ENCODE results near the gene C17orf100. TPM values are rescaled to one million over a fixed set of nuclear protein-coding genes. Genes with fewer than 3 reads are reported as not detected.
"Not testable (repeated sequence)": the region's sequence is repeated elsewhere in the genome, so short reads cannot be mapped to it uniquely, and the experiment has no call there.

C17orf100 gene
- total and polyA plus RNA-seq, 5 donors = 0.47 to 1.0 (median 0.72) TPM

DNA sequence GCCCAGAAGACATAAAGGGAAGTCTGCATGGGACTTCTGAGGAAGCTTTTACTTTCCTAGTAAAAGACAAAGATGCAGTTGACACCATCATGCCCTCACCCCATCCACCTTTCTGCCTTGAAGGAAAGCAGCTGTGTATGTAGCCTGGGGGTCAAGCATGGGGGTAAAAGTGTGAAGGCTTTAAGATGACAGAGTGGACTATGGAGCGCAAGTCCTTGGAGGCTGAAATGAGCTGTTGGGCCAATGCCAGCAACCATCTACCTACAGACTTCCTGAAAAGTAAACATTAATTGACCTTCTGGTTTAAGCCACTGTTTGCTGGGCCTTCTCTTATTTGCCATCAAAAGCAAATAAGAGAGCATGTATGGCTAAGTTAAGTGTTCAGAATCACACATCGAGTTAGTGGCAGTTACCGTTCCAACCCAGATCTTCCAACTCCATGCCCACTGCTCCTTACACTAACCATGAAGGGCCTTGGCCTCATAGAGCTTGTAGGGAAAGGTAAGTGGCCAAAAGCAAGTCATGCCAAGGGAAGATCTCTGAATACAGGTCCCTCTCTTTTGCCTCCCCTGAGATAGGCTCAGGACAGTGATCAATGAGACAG, 31.6 kb downstream of the C17orf100 start:
- DNase-seq = no peak
- no peaks in the 10 kb centered on the region for H3K27me3 ChIP-seq (ENCODE audit: control insufficient read depth, insufficient read depth)
- WGBS = 94% methylated on average over 3 of the region's 3 CpGs
- no peak overlapping the region for H3K27ac ChIP-seq (ENCODE audit: low read length)
- no peak overlapping the region for H3K4me3 ChIP-seq (ENCODE audit: low read length)
- no peak for ATAC-seq
- intact Hi-C loops (cut with DNase I) = no loop called here
- H3K4me1 ChIP-seq (ENCODE audit: control insufficient read depth, insufficient read depth, low read length) = no peaks in the 10 kb centered on the region
- H3K9me3 ChIP-seq (ENCODE audit: control insufficient read depth, low read length) = no peaks in the 10 kb centered on the region

DNA sequence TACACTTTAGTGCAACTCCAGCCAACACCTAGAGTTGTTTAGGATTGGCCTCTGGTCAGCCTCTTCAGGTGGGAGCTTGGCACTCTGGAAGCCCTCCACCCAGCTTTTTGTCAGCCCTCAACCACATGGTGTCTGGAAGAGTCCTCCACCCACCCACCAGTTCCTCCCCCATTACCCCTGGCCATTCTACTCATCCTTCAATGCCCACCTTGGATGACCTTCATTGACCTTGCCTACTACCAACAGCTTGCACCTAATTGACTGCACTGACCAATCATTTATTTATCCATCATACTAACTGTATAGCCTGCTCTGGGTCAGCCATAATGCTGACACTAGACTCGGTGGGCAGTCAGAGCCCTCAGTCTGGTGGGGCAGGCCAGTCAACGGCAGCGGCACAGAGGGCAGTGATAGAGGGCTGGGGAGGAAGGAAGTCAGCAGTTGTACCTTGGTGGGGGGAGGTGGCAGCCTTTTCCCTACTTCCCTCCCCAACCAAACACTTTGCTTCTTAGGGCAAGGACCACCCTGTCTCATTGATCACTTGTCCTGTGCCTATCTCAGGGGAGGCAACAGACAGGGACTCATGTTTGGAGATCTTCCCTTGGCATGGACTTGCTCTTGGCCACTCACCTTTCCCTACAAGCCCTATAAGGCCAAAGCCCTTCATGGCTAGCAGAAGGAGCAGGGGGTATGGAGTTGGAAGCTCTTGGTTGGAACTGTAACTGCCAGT, 32.3 kb downstream of the C17orf100 start:
- H3K27me3 ChIP-seq (ENCODE audit: control insufficient read depth, insufficient read depth) = no peaks in the 10 kb centered on the region
- H3K9me3 ChIP-seq (ENCODE audit: control insufficient read depth, low read length) = no peaks in the 10 kb centered on the region
- no peak for DNase-seq
- 87% methylated on average over 3 of the region's 3 CpGs for WGBS
- H3K4me1 ChIP-seq (ENCODE audit: control insufficient read depth, insufficient read depth, low read length) = no peaks in the 10 kb centered on the region
- intact Hi-C loops (cut with DNase I) = no loop called here
- no peak overlapping the region for H3K4me3 ChIP-seq (ENCODE audit: low read length)
- H3K27ac ChIP-seq (ENCODE audit: low read length) = no peak overlapping the region
- no peak for ATAC-seq

DNA sequence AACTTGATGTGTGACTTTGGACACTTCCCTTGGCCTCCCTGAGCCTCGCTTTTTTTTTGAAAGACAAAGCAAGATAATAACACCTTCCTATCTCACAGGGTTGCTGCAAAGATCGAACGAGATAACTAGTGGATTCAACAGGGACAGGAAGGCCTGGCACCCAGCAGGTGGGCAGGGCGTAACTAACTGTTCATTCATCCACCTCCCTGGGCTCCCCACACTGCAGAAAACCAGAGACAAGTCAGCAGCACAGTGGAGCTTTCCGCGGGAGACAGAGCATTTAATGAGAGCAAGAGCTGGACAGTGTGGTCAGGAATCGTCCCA, 32.9 kb downstream of the C17orf100 start:
- no peak overlapping the region for H3K4me3 ChIP-seq (ENCODE audit: low read length)
- ATAC-seq (no peak), DNase-seq (no peak)
- no peaks in the 10 kb centered on the region for H3K4me1 ChIP-seq (ENCODE audit: control insufficient read depth, insufficient read depth, low read length)
- WGBS = 49% methylated on average over 7 of the region's 7 CpGs
- H3K27me3 ChIP-seq (ENCODE audit: control insufficient read depth, insufficient read depth) = no peaks in the 10 kb centered on the region
- intact Hi-C loops (cut with DNase I) = no loop called here
- no peak overlapping the region for H3K27ac ChIP-seq (ENCODE audit: low read length)
- no peaks in the 10 kb centered on the region for H3K9me3 ChIP-seq (ENCODE audit: control insufficient read depth, low read length)

DNA sequence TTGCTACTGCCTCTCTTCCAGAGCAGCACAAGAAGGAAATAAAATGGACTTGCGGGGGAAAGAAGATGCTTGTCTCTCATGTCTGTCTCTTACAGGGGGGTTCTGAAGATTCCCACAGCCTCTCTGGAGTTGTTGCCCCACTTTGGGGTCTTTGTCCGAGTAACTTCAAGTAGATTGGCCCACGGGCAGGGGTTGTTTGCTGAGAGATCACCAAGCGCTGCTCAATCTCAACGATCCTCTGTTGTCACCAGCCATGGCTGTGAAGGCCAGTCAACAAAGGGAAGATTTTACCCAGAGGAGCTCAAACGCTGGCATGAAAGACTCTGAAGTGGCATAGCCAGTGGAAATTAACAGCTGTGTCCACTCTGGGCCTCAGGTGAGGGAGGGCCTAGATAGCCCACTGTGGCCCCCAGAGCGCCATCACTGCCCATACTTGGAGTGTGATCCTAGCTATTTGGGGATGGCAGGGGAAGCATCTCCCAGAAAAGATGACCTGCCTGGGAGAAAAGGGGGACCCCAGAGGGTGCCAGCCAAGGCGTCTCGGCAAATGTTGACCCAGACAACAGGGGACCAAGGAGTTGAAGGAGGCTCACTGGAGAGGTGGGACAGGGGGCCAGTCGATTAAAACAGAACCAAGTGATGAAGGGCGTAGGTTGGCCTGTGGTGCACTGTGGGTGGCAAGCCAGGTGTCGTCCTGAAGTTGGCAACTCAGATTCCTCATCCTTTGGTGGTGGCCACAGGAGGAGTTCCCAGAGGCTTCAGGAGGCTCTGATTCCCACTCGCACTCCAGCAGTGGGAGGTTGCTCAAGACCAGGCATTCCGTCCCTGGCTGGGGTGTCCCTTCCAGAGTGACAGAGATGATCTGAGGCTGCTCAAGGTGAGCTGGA, 33.6 kb downstream of the C17orf100 start:
- intact Hi-C loops (cut with DNase I) = no loop called here
- no peaks in the 10 kb centered on the region for H3K4me1 ChIP-seq (ENCODE audit: control insufficient read depth, insufficient read depth, low read length)
- ATAC-seq (no peak), DNase-seq (no peak)
- WGBS = 76% methylated on average over 14 of the region's 14 CpGs
- H3K27me3 ChIP-seq (ENCODE audit: control insufficient read depth, insufficient read depth) = no peaks in the 10 kb centered on the region
- no peaks in the 10 kb centered on the region for H3K9me3 ChIP-seq (ENCODE audit: control insufficient read depth, low read length)
- H3K4me3 ChIP-seq (ENCODE audit: low read length) = no peak overlapping the region
- H3K27ac ChIP-seq (ENCODE audit: low read length) = no peak overlapping the region

DNA sequence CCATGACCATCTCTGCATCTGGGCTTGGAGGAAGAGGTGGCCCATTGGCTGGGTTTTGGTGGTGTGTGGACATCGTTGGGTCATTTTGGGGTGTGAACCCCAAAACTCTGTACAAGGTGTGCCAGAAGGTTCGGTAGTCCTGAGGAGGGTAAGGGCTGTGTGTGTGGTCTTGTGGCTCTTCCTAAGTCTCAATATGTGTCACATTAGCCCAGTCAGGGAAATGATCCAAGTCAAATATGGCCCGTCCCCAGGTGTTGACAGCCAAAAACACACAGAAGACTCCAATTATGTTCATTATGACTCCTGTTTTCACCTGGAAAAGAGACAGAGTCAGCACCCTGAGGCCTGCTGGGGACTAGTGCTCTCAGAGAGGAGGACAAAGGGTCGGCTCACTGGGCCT, 34.5 kb downstream of the C17orf100 start:
- no peaks in the 10 kb centered on the region for H3K4me1 ChIP-seq (ENCODE audit: control insufficient read depth, insufficient read depth, low read length)
- no peak overlapping the region for H3K4me3 ChIP-seq (ENCODE audit: low read length)
- DNase-seq (no peak), ATAC-seq (no peak)
- intact Hi-C loops (cut with DNase I) = no loop called here
- 82% methylated on average over 4 of the region's 4 CpGs for WGBS
- no peaks in the 10 kb centered on the region for H3K9me3 ChIP-seq (ENCODE audit: control insufficient read depth, low read length)
- no peaks in the 10 kb centered on the region for H3K27me3 ChIP-seq (ENCODE audit: control insufficient read depth, insufficient read depth)
- H3K27ac ChIP-seq (ENCODE audit: low read length) = no peak overlapping the region

DNA sequence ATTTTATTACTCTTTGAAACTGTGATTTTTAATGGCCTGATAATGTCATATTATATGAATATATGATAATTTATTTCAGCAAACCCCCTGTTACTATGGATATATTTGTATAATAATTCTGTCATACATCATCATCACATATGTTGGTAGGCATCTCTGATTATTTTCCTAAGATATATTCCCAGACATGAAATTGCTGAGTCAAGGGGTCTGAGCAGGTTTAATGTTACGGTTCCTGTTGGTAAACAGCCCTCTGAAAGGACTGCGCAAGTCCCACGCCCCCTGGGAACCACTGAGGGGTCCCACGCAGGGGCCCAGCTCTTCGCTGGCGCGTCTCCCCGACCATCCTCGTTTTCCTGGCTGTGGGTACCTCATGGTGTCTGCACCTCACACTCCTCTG, 37.4 kb downstream of the C17orf100 start:
- intact Hi-C loops (cut with DNase I) = no loop called here
- 89% methylated on average over 9 of the region's 9 CpGs for WGBS

DNA sequence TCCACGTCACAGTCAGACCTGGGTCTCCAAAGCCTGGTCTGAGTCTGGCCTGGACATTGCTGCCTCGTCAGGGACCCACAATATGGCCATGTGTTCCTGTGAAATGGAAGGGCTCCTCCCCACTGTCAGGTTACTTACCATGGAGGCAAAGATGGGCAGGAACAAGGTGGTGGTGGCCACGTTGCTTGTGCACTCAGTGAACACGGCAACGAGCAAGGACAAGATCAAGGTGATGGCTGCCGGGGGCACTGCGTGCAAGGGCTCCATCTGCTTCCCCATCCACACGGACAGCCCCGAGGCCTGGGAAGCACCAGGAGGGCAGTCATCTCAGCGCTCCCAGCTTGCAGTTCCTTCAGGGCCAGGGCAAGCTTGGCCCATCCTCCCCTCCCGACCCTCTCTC, 39.1 kb downstream of the C17orf100 start:
- H3K27ac ChIP-seq (ENCODE audit: low read length) = no peak overlapping the region
- intact Hi-C loops (cut with DNase I) = no loop called here
- DNase-seq (no peak), ATAC-seq (no peak)
- no peaks in the 10 kb centered on the region for H3K27me3 ChIP-seq (ENCODE audit: control insufficient read depth, insufficient read depth)
- H3K4me1 ChIP-seq (ENCODE audit: control insufficient read depth, insufficient read depth, low read length) = no peaks in the 10 kb centered on the region
- WGBS = 81% methylated on average over 11 of the region's 11 CpGs
- no peak overlapping the region for H3K4me3 ChIP-seq (ENCODE audit: low read length)
- H3K9me3 ChIP-seq (ENCODE audit: control insufficient read depth, low read length) = no peaks in the 10 kb centered on the region

More for the DNA sequence above, 37.4 kb downstream of the C17orf100 start:
- Histone ChIP-seq H3K9me3 (ENCODE audit: control insufficient read depth, low read length) (no peaks in the 10 kb centered on the region), H3K27me3 (ENCODE audit: control insufficient read depth, insufficient read depth) (no peaks in the 10 kb centered on the region), H3K4me1 (ENCODE audit: control insufficient read depth, insufficient read depth, low read length) (no peaks in the 10 kb centered on the region), H3K27ac (ENCODE audit: low read length) (no peak overlapping the region), H3K4me3 (ENCODE audit: low read length) (no peak overlapping the region)
- DNase-seq = no peak
- ATAC-seq = no peak

DNA sequence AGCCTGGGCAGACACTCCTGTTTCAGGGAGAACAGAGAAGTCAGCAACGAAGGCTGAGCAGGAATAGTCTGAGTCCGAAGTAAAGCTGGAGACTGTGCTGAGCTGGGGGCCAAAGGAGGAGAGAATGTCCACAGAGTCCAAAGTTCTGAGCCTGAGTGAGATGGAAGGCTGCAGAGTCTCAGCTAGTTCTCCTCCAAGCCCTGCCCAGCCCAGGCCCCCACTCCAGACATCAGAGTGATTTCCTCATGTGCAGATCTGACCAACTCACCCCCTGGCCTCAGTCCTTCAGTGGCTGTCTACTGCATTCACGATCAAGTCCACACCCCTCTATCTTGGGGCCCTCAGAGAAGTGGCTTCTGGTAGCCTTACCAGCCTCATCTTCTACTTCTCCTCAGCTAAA, 40.0 kb downstream of the C17orf100 start:
- Histone ChIP-seq H3K27me3 (ENCODE audit: control insufficient read depth, insufficient read depth) (no peaks in the 10 kb centered on the region), H3K27ac (ENCODE audit: low read length) (no peak overlapping the region), H3K9me3 (ENCODE audit: control insufficient read depth, low read length) (no peaks in the 10 kb centered on the region), H3K4me1 (ENCODE audit: control insufficient read depth, insufficient read depth, low read length) (no peaks in the 10 kb centered on the region), H3K4me3 (ENCODE audit: low read length) (no peak overlapping the region)
- ATAC-seq (no peak), DNase-seq (no peak)
- intact Hi-C loops (cut with DNase I) = no loop called here
- 81% methylated on average over 3 of the region's 3 CpGs for WGBS

DNA sequence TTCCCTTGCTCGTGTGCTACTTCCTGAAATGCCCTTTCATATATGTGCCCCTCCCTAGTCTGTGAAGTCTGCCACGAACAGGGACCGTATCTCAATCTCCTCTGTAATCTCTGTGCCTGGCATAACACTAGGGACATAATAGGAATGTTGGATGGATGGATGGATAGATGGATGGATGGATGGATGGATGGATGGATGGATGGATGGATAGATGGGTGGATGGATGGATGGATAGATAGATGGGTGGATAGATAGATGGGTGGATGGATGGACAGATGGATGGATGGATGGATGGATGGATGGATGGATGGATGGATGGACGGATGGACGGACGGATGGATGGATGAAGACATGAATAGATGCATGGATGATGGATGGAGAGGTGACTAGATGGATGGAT, 40.4 kb downstream of the C17orf100 start:
- H3K27me3 ChIP-seq (ENCODE audit: control insufficient read depth, insufficient read depth); intact Hi-C loops (cut with DNase I); H3K27ac ChIP-seq (ENCODE audit: low read length); DNase-seq; H3K4me1 ChIP-seq (ENCODE audit: control insufficient read depth, insufficient read depth, low read length); ATAC-seq; H3K9me3 ChIP-seq (ENCODE audit: control insufficient read depth, low read length); H3K4me3 ChIP-seq (ENCODE audit: low read length): not testable (repeated sequence)
- 60% methylated on average over 6 of the region's 6 CpGs for WGBS

DNA sequence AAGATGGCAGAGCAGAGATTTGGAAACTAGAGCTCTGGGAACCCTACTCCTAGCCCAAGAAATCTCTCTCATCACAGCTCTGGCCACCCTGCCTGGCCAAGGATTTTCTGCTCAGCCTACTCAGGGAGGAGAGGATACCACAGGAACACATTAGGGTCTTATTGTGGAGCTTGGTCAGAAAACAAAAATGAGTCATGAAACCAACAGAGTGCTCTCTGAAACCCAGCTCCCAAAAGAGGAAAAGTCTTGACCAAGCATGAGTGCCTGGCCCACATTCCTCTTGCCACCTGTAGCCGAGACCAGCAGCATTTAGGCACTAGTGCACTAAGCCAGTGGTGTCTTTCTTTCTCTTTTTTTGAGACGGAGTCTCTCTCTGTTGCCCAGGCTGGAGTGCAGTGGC, 43.5 kb downstream of the C17orf100 start:
- intact Hi-C loops (cut with DNase I) = no loop called here
- 86% methylated on average over 2 of the region's 2 CpGs for WGBS
- Histone ChIP-seq H3K9me3 (ENCODE audit: control insufficient read depth, low read length) (no peaks in the 10 kb centered on the region), H3K27ac (ENCODE audit: low read length) (no peak overlapping the region), H3K4me3 (ENCODE audit: low read length) (no peak overlapping the region), H3K4me1 (ENCODE audit: control insufficient read depth, insufficient read depth, low read length) (no peaks in the 10 kb centered on the region), H3K27me3 (ENCODE audit: control insufficient read depth, insufficient read depth) (no peaks in the 10 kb centered on the region)
- ATAC-seq (no peak), DNase-seq (no peak)

DNA sequence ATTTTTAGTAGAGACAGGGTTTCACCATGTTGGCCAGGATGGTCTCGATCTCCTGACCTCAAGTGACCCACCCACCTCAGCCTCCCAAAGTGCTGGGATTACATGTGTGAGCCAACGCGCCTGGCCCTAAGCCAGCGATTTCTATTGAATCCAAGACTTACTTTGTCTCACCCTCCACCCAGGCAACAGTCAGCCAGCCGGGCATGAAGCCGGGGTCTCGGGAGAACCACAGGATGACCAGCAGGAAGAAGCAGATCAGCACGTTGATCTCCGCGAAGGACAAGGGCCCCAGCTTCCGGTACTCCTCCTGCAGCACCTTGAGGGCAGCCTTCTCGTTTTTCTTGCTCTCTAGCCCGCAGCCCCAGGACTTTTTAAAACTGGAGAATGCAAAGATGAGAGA, 44.0 kb downstream of the C17orf100 start:
- Histone ChIP-seq H3K4me1 (ENCODE audit: control insufficient read depth, insufficient read depth, low read length) (no peaks in the 10 kb centered on the region), H3K27ac (ENCODE audit: low read length) (no peak overlapping the region), H3K4me3 (ENCODE audit: low read length) (no peak overlapping the region), H3K9me3 (ENCODE audit: control insufficient read depth, low read length) (no peaks in the 10 kb centered on the region), H3K27me3 (ENCODE audit: control insufficient read depth, insufficient read depth) (no peaks in the 10 kb centered on the region)
- DNase-seq (peak in 1 of 3 donors; percentile 26), ATAC-seq (no peak)
- intact Hi-C loops (cut with DNase I) = no loop called here
- WGBS = 66% methylated on average over 13 of the region's 13 CpGs
